OCI-LY1 (cell line): ENCODE data around the gene MCF2L.

Experiments used
- H2AFZ ChIP-seq: fragments of 200-600 bp; sonication (generic), shearing (Covaris generic); 2 replicates; pipeline ENCODE4 v1.6.0; 2014; ENCODE audit warnings: antibody characterized with exemption, mild to moderate bottlenecking, low read length
- H3F3A ChIP-seq: fragments of 200-600 bp; sonication (generic), shearing (Covaris generic); 2 replicates; pipeline ENCODE4 v1.6.0; 2014; ENCODE audit warnings: mild to moderate bottlenecking, antibody characterized with exemption, low read length, moderate library complexity; ENCODE audit not compliant: insufficient read depth
- H3K27ac ChIP-seq: fragments of 200-600 bp; sonication (generic); 2 replicates; pipeline ENCODE4 v1.5.1; 2014; ENCODE audit warnings: low read length, mixed run types, mild to moderate bottlenecking, low read depth; ENCODE audit not compliant: poor library complexity, severe bottlenecking
- H3K27me3 ChIP-seq: fragments of 200-600 bp; sonication (generic); 2 replicates; pipeline ENCODE4 v1.6.0; 2014; ENCODE audit warnings: antibody characterized with exemption, mild to moderate bottlenecking, low read length, moderate library complexity; ENCODE audit not compliant: insufficient read depth
- H3K36me3 ChIP-seq: fragments of 200-600 bp; sonication (generic); 2 replicates; pipeline ENCODE4 v1.6.1; 2014; ENCODE audit warnings: mild to moderate bottlenecking, antibody characterized with exemption, low read length, moderate library complexity, mixed read lengths; ENCODE audit not compliant: insufficient read depth
- H3K4me1 ChIP-seq: fragments of 200-600 bp; sonication (generic); 2 replicates; pipeline ENCODE4 v1.5.1; 2014; ENCODE audit warnings: mild to moderate bottlenecking, low read length, moderate library complexity; ENCODE audit not compliant: insufficient read depth, severe bottlenecking
- H3K4me2 ChIP-seq: fragments of 200-600 bp; sonication (generic), shearing (Covaris generic); 2 replicates; pipeline ENCODE4 v1.6.1; 2014; ENCODE audit warnings: low read length
- H3K4me3 ChIP-seq: fragments of 200-600 bp; sonication (generic); 2 replicates; pipeline ENCODE4 v1.5.1; 2014; ENCODE audit warnings: low read length, low read depth, mild to moderate bottlenecking, mixed read lengths; ENCODE audit not compliant: poor library complexity, severe bottlenecking
- H3K79me2 ChIP-seq: fragments of 200-600 bp; shearing (Covaris generic); 2 replicates; pipeline ENCODE4 v1.6.1; 2016; ENCODE audit warnings: mixed run types, low read length, mixed read lengths; ENCODE audit not compliant: insufficient read depth
- H3K9ac ChIP-seq: fragments of 200-600 bp; sonication (generic), shearing (Covaris generic); 2 replicates; pipeline ENCODE4 v1.6.1; 2014; ENCODE audit warnings: mild to moderate bottlenecking, low read length, mixed read lengths
- H3K9me2 ChIP-seq: fragments of 200-600 bp; sonication (generic), shearing (Covaris generic); 2 replicates; pipeline ENCODE4 v1.6.1; 2014; ENCODE audit warnings: low read depth, mild to moderate bottlenecking, low read length, mixed read lengths
- H3K9me3 ChIP-seq: fragments of 200-600 bp; shearing (Covaris generic); 2 replicates; pipeline ENCODE4 v1.6.1; 2014; ENCODE audit warnings: low read length, mixed read lengths
- H4K20me1 ChIP-seq: fragments of 200-600 bp; sonication (generic), shearing (Covaris generic); 2 replicates; pipeline ENCODE4 v1.6.0; 2016; ENCODE audit warnings: mild to moderate bottlenecking, low read length; ENCODE audit not compliant: insufficient read depth
- EZH2 ChIP-seq: fragments of 200-600 bp; sonication (generic), shearing (Covaris generic); IDR thresholded peaks from 2 replicates; pipeline ENCODE4 v1.8.0; 2017; ENCODE audit warnings: borderline replicate concordance, mixed run types, mild to moderate bottlenecking, antibody characterized with exemption, low read length, moderate library complexity, mixed read lengths
- TF ChIP-seq, protein P1 (sequence below): fragments of 200-600 bp; sonication (generic), shearing (Covaris generic); IDR thresholded peaks from 2 replicates; pipeline ENCODE4 v1.5.1; 2017; ENCODE audit warnings: mild to moderate bottlenecking, antibody characterized with exemption, low read length, moderate library complexity, mixed read lengths

MCF2L gene

DNA sequence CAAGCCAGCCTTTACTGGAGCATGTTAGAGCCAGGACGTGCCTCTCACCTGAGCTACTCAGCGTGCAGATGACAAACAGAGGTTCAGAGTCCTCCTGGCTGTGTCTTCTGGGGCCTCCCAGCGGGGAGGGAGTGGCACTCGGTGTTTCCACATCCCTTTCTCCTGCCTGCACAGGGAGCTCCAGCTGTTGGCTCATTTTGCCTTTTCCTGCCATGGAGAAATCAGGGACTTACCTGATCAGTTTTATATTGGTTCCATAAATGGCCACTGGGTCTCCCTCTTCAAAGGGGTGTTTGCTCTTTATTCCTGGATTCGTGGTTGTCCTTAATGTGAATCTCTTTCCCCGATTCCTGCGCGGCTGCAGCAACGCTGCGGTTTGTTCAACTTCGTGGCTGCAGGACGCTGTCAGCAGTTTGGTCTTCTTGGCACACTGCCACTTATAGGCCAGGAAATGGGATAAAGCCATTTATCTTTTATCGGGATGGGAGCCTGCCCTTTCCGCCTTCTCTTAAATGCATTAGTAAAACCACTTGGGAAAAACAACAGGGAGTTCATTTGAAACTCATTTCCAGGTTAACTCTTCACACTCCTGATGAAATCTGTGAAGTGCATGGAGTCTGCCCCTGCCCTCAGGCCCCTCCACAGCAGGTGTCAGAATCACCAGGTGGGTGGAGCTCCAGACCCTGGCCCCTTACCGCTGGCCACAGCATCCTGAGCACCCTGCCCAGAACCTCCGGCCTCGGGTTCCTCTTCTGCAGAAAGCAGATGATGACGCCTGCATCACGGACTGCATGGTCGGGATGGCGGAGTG lies 39.8 kb upstream of the MCF2L start:
- H3F3A ChIP-seq = no peaks in the 10 kb centered on the region
- H4K20me1 ChIP-seq = no peaks in the 10 kb centered on the region
- no peak overlapping the region for H3K27ac ChIP-seq
- peaks cover 6% of the 10 kb centered on the region; the same call in 1 of the 2 replicates for H3K27me3 ChIP-seq
- no peak overlapping the region for H3K4me3 ChIP-seq
- H2AFZ ChIP-seq = no peak overlapping the region
- H3K4me2 ChIP-seq = no peak overlapping the region
- H3K9ac ChIP-seq = no peak overlapping the region
- TF ChIP-seq, protein P1, sequence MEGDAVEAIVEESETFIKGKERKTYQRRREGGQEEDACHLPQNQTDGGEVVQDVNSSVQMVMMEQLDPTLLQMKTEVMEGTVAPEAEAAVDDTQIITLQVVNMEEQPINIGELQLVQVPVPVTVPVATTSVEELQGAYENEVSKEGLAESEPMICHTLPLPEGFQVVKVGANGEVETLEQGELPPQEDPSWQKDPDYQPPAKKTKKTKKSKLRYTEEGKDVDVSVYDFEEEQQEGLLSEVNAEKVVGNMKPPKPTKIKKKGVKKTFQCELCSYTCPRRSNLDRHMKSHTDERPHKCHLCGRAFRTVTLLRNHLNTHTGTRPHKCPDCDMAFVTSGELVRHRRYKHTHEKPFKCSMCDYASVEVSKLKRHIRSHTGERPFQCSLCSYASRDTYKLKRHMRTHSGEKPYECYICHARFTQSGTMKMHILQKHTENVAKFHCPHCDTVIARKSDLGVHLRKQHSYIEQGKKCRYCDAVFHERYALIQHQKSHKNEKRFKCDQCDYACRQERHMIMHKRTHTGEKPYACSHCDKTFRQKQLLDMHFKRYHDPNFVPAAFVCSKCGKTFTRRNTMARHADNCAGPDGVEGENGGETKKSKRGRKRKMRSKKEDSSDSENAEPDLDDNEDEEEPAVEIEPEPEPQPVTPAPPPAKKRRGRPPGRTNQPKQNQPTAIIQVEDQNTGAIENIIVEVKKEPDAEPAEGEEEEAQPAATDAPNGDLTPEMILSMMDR = no peak
- no peak for TF ChIP-seq EZH2
- no peaks in the 10 kb centered on the region for H3K9me3 ChIP-seq
- H3K4me1 ChIP-seq = no peaks in the 10 kb centered on the region
- H3K79me2 ChIP-seq = no peaks in the 10 kb centered on the region
- H3K36me3 ChIP-seq = no peaks in the 10 kb centered on the region
- H3K9me2 ChIP-seq = no peaks in the 10 kb centered on the region

DNA sequence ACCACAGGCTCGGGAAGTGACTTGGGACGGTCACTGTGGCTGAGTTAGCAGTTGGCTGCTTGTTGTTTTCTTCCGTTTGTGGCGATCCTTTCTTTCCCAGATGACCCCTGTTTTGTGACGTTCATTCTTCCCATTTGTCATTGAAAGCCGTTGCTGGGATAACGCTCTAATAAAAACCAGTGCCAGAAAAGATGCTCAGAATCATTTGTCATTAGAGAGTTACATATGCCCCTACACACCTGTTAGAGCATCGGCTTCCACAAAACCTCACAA lies 39.3 kb upstream of the MCF2L start:
- H4K20me1 ChIP-seq = no peaks in the 10 kb centered on the region
- H3K4me1 ChIP-seq = no peaks in the 10 kb centered on the region
- H3K27me3 ChIP-seq = peaks cover 6% of the 10 kb centered on the region; the same call in 1 of the 2 replicates
- no peak overlapping the region for H3K27ac ChIP-seq
- no peaks in the 10 kb centered on the region for H3K9me3 ChIP-seq
- no peak overlapping the region for H3K4me3 ChIP-seq
- H3K79me2 ChIP-seq = no peaks in the 10 kb centered on the region
- no peak for TF ChIP-seq EZH2
- TF ChIP-seq, protein P1 = no peak
- no peak overlapping the region for H3K9ac ChIP-seq
- H3F3A ChIP-seq = no peaks in the 10 kb centered on the region
- H3K4me2 ChIP-seq = no peak overlapping the region
- no peaks in the 10 kb centered on the region for H3K9me2 ChIP-seq
- no peak overlapping the region for H2AFZ ChIP-seq
- H3K36me3 ChIP-seq = no peaks in the 10 kb centered on the region

DNA sequence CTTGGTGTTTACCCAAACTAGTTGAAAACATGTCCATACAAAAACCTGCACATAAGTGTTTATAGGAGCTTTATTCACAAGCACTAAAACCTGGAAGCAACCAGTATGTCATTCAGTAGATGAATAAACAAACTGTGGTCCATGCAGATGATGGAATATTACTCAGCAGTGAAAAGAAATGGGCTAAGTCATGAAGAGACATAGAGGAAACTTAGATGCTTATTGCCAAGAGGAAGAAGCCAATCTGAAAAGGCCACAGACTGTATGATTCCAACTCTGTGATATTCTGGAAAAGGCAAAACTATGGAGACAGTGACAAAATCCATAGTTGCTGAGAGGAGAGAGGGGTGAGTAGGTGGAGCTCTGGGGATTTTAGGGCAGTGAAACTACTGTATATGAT lies 38.8 kb upstream of the MCF2L start:
- no peaks in the 10 kb centered on the region for H4K20me1 ChIP-seq
- no peaks in the 10 kb centered on the region for H3F3A ChIP-seq
- no peak overlapping the region for H2AFZ ChIP-seq
- no peak overlapping the region for H3K4me2 ChIP-seq
- H3K9ac ChIP-seq = no peak overlapping the region
- no peaks in the 10 kb centered on the region for H3K9me3 ChIP-seq
- no peak overlapping the region for H3K4me3 ChIP-seq
- peaks cover 6% of the 10 kb centered on the region; the same call in 1 of the 2 replicates for H3K27me3 ChIP-seq
- H3K36me3 ChIP-seq = no peaks in the 10 kb centered on the region
- H3K4me1 ChIP-seq = no peaks in the 10 kb centered on the region
- H3K27ac ChIP-seq = no peak overlapping the region
- H3K79me2 ChIP-seq = no peaks in the 10 kb centered on the region
- no peaks in the 10 kb centered on the region for H3K9me2 ChIP-seq
- TF ChIP-seq EZH2 = no peak
- TF ChIP-seq, protein P1 = no peak
